GM12878 (cell line): ENCODE data around the gene GAS6. TPM values are rescaled to one million over a fixed set of nuclear protein-coding genes. Genes with fewer than 3 reads are reported as not detected.

Source experiments
- ATAC-seq: fragments of 200-7000 bp; cut with Tn5 transposase; 3 replicates; pipeline ENCODE4 v1.9.1; 2020; ENCODE audit warnings: mild to moderate bottlenecking, moderate library complexity
- BruUV-seq: library from RNA; stranded (reverse); fragments of 400-500 nt; replicated peaks from 2 replicates; lab custom pipeline; 2021; lab: Mats Ljungman, UMichigan
- CTCF ChIA-PET: fragments of 300-600 bp; sonication (Branson Sonifier 250); formaldehyde crosslinking; extraction: SDS; loops from one replicate; lab custom pipeline; 2021; ENCODE audit warnings: inconsistent platforms; lab: Yijun Ruan, JAX
- POLR2A ChIA-PET: fragments of 350-600 bp; formaldehyde crosslinking; extraction: SDS; loops from one replicate; lab custom pipeline; 2021; ENCODE audit warnings: inconsistent platforms; lab: Charles Lee
- RAD21 ChIA-PET: fragments of 300-600 bp; sonication (Branson Sonifier 250); formaldehyde crosslinking; loops from one replicate; lab custom pipeline; 2023; ENCODE audit warnings: antibody characterized with exemption; ENCODE audit not compliant: unreplicated experiment; lab: Charles Lee
- SMC1A ChIA-PET: fragments of 300-600 bp; sonication (Branson Sonifier 250); formaldehyde crosslinking; loops from one replicate; lab custom pipeline; 2023; ENCODE audit not compliant: unreplicated experiment, uncharacterized antibody; lab: Charles Lee
- DNase-seq: peaks from one replicate; pipeline ENCODE4 v3.0.0-alpha.2; 2011; ENCODE audit warnings: low read depth, low spot score
- FAIRE-seq: peaks from 3 replicates; lab custom pipeline; 2011; peaks lifted over from hg19 to GRCh38; lab: Jason Lieb, UNC
- H2AFZ ChIP-seq: 2 replicates; pipeline ENCODE4 v1.6.0; 2011; ENCODE audit warnings: low read depth, low read length, control low read depth; ENCODE audit not compliant: control insufficient read depth
- H3K27ac ChIP-seq: 2 replicates; pipeline ENCODE4 v1.5.1; 2011; ENCODE audit warnings: control low read depth; ENCODE audit not compliant: control insufficient read depth, insufficient read depth
- H3K27me3 ChIP-seq, 2 experiments: replicated peaks in 1 of 2; 2 replicates each; pipeline versions ENCODE4 v1.6.0 to v1.6.1; 2011; ENCODE audit warnings: low read length in 1 of 2; ENCODE audit not compliant: control insufficient read depth in 2 of 2, insufficient read depth in 2 of 2
- H3K36me3 ChIP-seq, 2 experiments: 2 replicates each; pipeline ENCODE4 v1.5.1; 2011; ENCODE audit warnings: low read length in 1 of 2; ENCODE audit not compliant: control insufficient read depth in 2 of 2, insufficient read depth in 2 of 2
- H3K4me1 ChIP-seq: 2 replicates; pipeline ENCODE4 v1.6.1; 2011; ENCODE audit warnings: mild to moderate bottlenecking, low read length, moderate library complexity, mixed read lengths; ENCODE audit not compliant: control insufficient read depth, insufficient read depth
- H3K4me2 ChIP-seq: 2 replicates; pipeline ENCODE4 v1.6.0; 2011; ENCODE audit warnings: control low read depth; ENCODE audit not compliant: control insufficient read depth, insufficient read depth
- H3K4me3 ChIP-seq: fragments of 200-600 bp; sonication (generic); 2 replicates; pipeline ENCODE4 v1.5.1; 2016
- H3K79me2 ChIP-seq: 2 replicates; pipeline ENCODE4 v1.6.0; 2011; ENCODE audit warnings: low read length; ENCODE audit not compliant: control insufficient read depth, insufficient read depth
- H3K9ac ChIP-seq: 2 replicates; pipeline ENCODE4 v1.8.0; 2011; ENCODE audit warnings: low read length, control low read depth, mixed read lengths; ENCODE audit not compliant: control insufficient read depth, insufficient read depth
- H3K9me3 ChIP-seq: replicated peaks from 3 replicates; pipeline ENCODE4 v1.5.1; 2011; ENCODE audit warnings: mild to moderate bottlenecking, low read length; ENCODE audit not compliant: control insufficient read depth, insufficient read depth
- H4K20me1 ChIP-seq: 2 replicates; pipeline ENCODE4 v1.6.0; 2011; ENCODE audit not compliant: control insufficient read depth, insufficient read depth
- CHD4 ChIP-seq: fragments of 200-600 bp; sonication (generic); IDR thresholded peaks from 2 replicates; pipeline ENCODE4 v1.6.1; 2016; ENCODE audit warnings: mild to moderate bottlenecking
- CREM ChIP-seq: IDR thresholded peaks from 2 replicates; pipeline ENCODE4 v1.6.1; 2014; ENCODE audit warnings: antibody characterized with exemption, low read depth
- HDAC6 ChIP-seq: fragments of 200-600 bp; sonication (generic); IDR thresholded peaks from one replicate; pipeline ENCODE4 v1.8.0; 2017; ENCODE audit warnings: antibody characterized with exemption; ENCODE audit not compliant: unreplicated experiment
- IKZF2 ChIP-seq, 2 experiments: fragments of 450-650 bp; IDR thresholded peaks; 2 replicates each; pipeline ENCODE4 v1.6.1; 2017; ENCODE audit warnings: mild to moderate bottlenecking in 2 of 2, moderate library complexity in 2 of 2
- KDM1A ChIP-seq: fragments of 200-600 bp; sonication (generic); IDR thresholded peaks from 2 replicates; pipeline ENCODE4 v1.6.1; 2016; ENCODE audit warnings: borderline replicate concordance
- MYC ChIP-seq: IDR thresholded peaks from 2 replicates; pipeline ENCODE4 v1.6.1; 2011; ENCODE audit warnings: mild to moderate bottlenecking, low read length, moderate library complexity, inconsistent platforms; ENCODE audit not compliant: insufficient read depth, insufficient replicate concordance, insufficient read length, severe bottlenecking
- RAD21 ChIP-seq: IDR thresholded peaks from 2 replicates; pipeline ENCODE4 v1.6.1; 2011; ENCODE audit warnings: mild to moderate bottlenecking, low read depth, low read length, moderate library complexity; ENCODE audit not compliant: insufficient read depth
- RELB ChIP-seq: fragments of 450-650 bp; IDR thresholded peaks from 2 replicates; pipeline ENCODE4 v1.6.1; 2017; ENCODE audit warnings: low read depth, mild to moderate bottlenecking, moderate library complexity
- SKIL ChIP-seq: fragments of 450-650 bp; IDR thresholded peaks from 2 replicates; pipeline ENCODE4 v1.6.1; 2017; ENCODE audit warnings: mild to moderate bottlenecking, low read depth, inconsistent platforms; ENCODE audit not compliant: poor library complexity, severe bottlenecking
- SRF ChIP-seq, 2 experiments: IDR thresholded peaks; 2 replicates each; pipeline ENCODE4 v1.6.1; 2011; ENCODE audit warnings: low read depth in 2 of 2, low read length in 2 of 2, mild to moderate bottlenecking in 1 of 2, moderate library complexity in 1 of 2
- SUPT20H ChIP-seq: IDR thresholded peaks from 2 replicates; pipeline ENCODE4 v1.6.1; 2011; ENCODE audit warnings: low read depth, mild to moderate bottlenecking, low read length, moderate library complexity, borderline replicate concordance; ENCODE audit not compliant: control insufficient read depth
- TARDBP ChIP-seq: IDR thresholded peaks from 2 replicates; pipeline ENCODE4 v1.6.1; 2016; ENCODE audit warnings: borderline replicate concordance
- WRNIP1 ChIP-seq: IDR thresholded peaks from 2 replicates; pipeline ENCODE4 v1.6.1; 2011; ENCODE audit warnings: low read depth, low read length, improper control_type of control experiment, borderline replicate concordance
- YY1 ChIP-seq: IDR thresholded peaks from 2 replicates; pipeline ENCODE4 v1.6.1; 2011; ENCODE audit warnings: low read depth, mild to moderate bottlenecking, low read length
- ZNF622 ChIP-seq: fragments of 450-650 bp; IDR thresholded peaks from 2 replicates; pipeline ENCODE4 v1.6.1; 2017; ENCODE audit warnings: mild to moderate bottlenecking, inconsistent platforms
- WGBS: methylation state at CpG from one replicate; pipeline ENCODE4 v1.1.6; 2016; ENCODE audit warnings: low lambda C conversion rate; ENCODE audit not compliant: insufficient replicate concordance, insufficient coverage; ENCODE audit errors: missing lambda C conversion rate; 5-methylcytosine and 5-hydroxymethylcytosine counted together
- in situ Hi-C: fragments of 300-500 bp; cut with MboI; formaldehyde crosslinking; loops from 9 replicates; pipeline ENCODE4 v1.14.3; 2018; ENCODE audit warnings: mixed read lengths
- intact Hi-C: fragments of 100-400 bp; cut with micrococcal nuclease; formaldehyde crosslinking; loops from one replicate; pipeline ENCODE4 v1.14.2; 2022; ENCODE audit not compliant: unreplicated experiment
- polyA plus RNA-seq, 11 experiments: library from polyadenylated mRNA; depleted of rRNA in 4 of 11; unstranded in 6 of 11; stranded (reverse) in 5 of 11; fragments of >200 nt; fragmentation: Nextera tagmentation in 4 of 11; fragmentation: Illumina TruSeq in 1 of 11; extraction: Ambion mirVana in 4 of 11; extraction: Trizol in 1 of 11; gene quantifications; 1 replicate in 1 of 11; 2 replicates in 10 of 11; pipeline versions ENCODE4 v1.2.1 to v1.2.3, GENCODE V29; 2011 to 2016; ENCODE audit warnings: inconsistent platforms in 2 of 11, missing spikeins in 2 of 11, low read depth in 1 of 11
- total RNA-seq, 4 experiments: library from RNA; depleted of rRNA in 3 of 4; stranded (reverse); fragments of >200 nt in 3 of 4; fragmentation: Illumina TruSeq in 1 of 4; extraction: Trizol in 1 of 4; gene quantifications; 2 replicates each; pipeline versions ENCODE4 v1.2.1 to v1.2.3, GENCODE V29; 2013 to 2021
- TF ChIP-seq, protein P1 (sequence below): IDR thresholded peaks from 2 replicates; pipeline ENCODE4 v1.6.1; 2011; ENCODE audit warnings: borderline replicate concordance, low read depth, mild to moderate bottlenecking, moderate library complexity, mixed read lengths, low read length; ENCODE audit not compliant: insufficient read depth; ENCODE audit errors: extremely low read length

GAS6 gene
- total and polyA plus RNA-seq, 10 of the 15 experiments (the other 5 are each of a cell fraction or from before 2014, with no cell fraction given): 0.03 to 0.59 (median 0.10) TPM; not detected in 2

GRCh38 chr13:113794086-113794485 is 69.8 kb downstream of the GAS6 start:
- 64% methylated on average over 22 of the region's 23 CpGs for WGBS
- ChIA-PET CTCF (no interaction called here), POLR2A (no interaction called here), SMC1A (no interaction called here), RAD21 (no interaction called here)
- in situ Hi-C loops: no loop called here
- Histone ChIP-seq H3K4me1 (no peaks in the 10 kb centered on the region), H4K20me1 (no peaks in the 10 kb centered on the region), H3K27ac (no peak overlapping the region), H3K4me3 (no peak overlapping the region), H3K79me2 (no peaks in the 10 kb centered on the region), H3K36me3 (no peaks in the 10 kb centered on the region), H3K9me3 (no peaks in the 10 kb centered on the region), H2AFZ (no peak overlapping the region), H3K9ac (no peak overlapping the region), H3K27me3 (no peaks in the 10 kb centered on the region), H3K4me2 (no peak overlapping the region)
- ATAC-seq: no peak
- FAIRE-seq: no peak
- intact Hi-C loops: no loop called here
- TF ChIP-seq RELB (no peak), SRF (IDR thresholded peaks at IDR 0.05; ENCODE audit: low read depth in 2 of 2, low read length in 2 of 2) (no peak), MYC (no peak), SUPT20H (no peak), SKIL (no peak), CHD4 (no peak), WRNIP1 (no peak), HDAC6 (no peak), TARDBP (no peak), YY1 (no peak), ZNF622 (no peak), CREM (no peak), IKZF2 (IDR thresholded peaks at IDR 0.05) (no peak), RAD21 (no peak), KDM1A (no peak)
- TF ChIP-seq, protein P1, sequence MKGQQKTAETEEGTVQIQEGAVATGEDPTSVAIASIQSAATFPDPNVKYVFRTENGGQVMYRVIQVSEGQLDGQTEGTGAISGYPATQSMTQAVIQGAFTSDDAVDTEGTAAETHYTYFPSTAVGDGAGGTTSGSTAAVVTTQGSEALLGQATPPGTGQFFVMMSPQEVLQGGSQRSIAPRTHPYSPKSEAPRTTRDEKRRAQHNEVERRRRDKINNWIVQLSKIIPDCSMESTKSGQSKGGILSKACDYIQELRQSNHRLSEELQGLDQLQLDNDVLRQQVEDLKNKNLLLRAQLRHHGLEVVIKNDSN: no peak
- no TSS peak for BruUV-seq
- no peak for DNase-seq
